Stimulated activated naive CD8-positive, alpha-beta T cell treated with anti-CD3 and anti-CD28 coated beads, Interleukin-15, amount 100 ng/mL, for 72 hours (primary cell): ENCODE results near the gene CACNA2D3.
A peak's percentile ranks its signal among the peaks of the same experiment; 100 is the strongest.
"Not testable (repeated sequence)": the region's sequence is repeated elsewhere in the genome, so short reads cannot be mapped to it uniquely, and the experiment has no call there.

ENCODE experiments used
- ATAC-seq: fragments of 150-1000 bp; cut with Tn5 transposase; 2 replicates; pipeline ENCODE4 v1.10.0; 2021; ENCODE audit warnings: mild to moderate bottlenecking, moderate library complexity
- DNase-seq, 2 donors: peaks; one replicate each; pipeline ENCODE4 v3.0.0; 2021 to 2022
- H3K27ac Mint-ChIP-seq, 2 donors: one replicate each; pipeline ENCODE4 v1.8.0; 2022; ENCODE audit warnings: mild to moderate bottlenecking in 2 of 2, mixed read lengths in 2 of 2, moderate library complexity in 2 of 2
- H3K27me3 Mint-ChIP-seq: one replicate; pipeline ENCODE4 v1.8.0; 2022; ENCODE audit warnings: mixed read lengths
- H3K4me1 Mint-ChIP-seq: one replicate; pipeline ENCODE4 v1.8.0; 2022; ENCODE audit warnings: mild to moderate bottlenecking, mixed read lengths
- H3K4me3 Mint-ChIP-seq, 2 donors: one replicate each; pipeline ENCODE4 v1.8.0; 2022; ENCODE audit warnings: mild to moderate bottlenecking in 2 of 2, mixed read lengths in 2 of 2, moderate library complexity in 1 of 2
- H3K9me3 Mint-ChIP-seq, 2 donors: one replicate each; pipeline ENCODE4 v1.8.0; 2022; ENCODE audit warnings: mixed read lengths in 2 of 2

The CACNA2D3 gene

DNA sequence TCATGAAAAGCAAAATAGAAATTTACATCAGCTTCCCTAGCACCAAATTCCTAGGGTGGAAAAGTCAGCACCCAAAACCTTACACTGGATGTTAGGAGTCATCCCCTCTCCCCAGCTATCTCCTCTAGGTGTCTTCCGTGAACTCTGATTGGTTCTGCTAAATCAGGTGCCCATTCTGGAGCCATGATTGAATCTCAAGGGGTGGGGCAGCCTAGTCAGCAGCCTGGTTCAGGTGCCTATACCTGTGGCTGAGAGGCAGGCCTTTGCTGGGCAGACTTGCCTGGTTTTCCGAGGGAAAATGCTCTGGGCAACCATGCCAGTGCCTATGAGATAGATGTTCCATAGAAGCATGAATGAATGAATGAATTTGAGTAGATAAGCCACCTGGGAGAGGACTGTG is 468.8 kb downstream of the CACNA2D3 start:
- no peak for DNase-seq
- no peak for ATAC-seq
- peaks cover 0 to under 1% of the 10 kb centered on the region in 2 donors for H3K9me3 Mint-ChIP-seq
- no peaks in the 10 kb centered on the region for H3K4me1 Mint-ChIP-seq
- H3K27me3 Mint-ChIP-seq, result no peaks in the 10 kb centered on the region
- no peak overlapping the region for H3K4me3 Mint-ChIP-seq
- peak overlapping the region in 1 of 2 donors; percentile 71 for H3K27ac Mint-ChIP-seq

DNA sequence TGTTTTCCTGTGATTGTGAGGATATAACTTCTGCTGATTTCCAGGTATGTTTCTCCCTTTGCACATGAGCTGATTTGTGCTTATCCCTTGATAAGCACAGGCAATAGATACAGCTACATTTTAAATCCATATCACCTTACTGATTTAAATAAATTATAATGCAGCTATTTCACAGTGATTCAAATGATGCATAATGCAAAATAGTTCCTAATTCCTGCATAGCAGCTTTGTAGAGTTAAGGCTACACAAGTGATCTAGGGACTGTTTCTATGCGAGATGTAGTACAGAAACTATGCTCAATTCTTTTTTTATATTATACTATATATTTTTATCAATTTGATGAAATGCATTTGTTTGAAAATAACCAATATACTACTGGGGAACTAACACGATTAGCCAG is 471.3 kb downstream of the CACNA2D3 start:
- Mint-ChIP-seq H3K27ac (no peak overlapping the region), H3K27me3 (no peaks in the 10 kb centered on the region), H3K9me3 (peaks cover 4 to 17% of the 10 kb centered on the region in 2 donors), H3K4me3 (no peak overlapping the region), H3K4me1 (no peaks in the 10 kb centered on the region)
- ATAC-seq, result no peak
- no peak for DNase-seq

DNA sequence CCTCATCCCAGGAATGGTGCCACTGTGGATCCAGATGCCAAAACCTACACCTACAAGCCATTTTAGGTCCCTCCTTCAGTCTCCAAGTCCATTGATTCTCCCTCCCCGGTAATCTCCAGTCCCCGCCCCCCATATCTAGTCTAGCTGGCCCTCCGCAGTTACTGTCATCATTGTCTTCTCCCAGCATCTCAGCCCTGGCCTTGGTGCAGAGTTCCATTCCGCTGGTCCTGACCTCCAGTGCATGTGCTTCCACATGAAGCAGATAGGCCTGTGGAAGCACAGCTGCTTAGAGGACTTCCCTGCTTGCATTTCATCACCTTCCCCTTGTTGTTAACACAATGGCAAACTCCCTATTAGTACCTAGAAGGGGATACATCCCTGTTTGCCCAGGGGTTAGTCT is 473.7 kb downstream of the CACNA2D3 start:
- DNase-seq (no peak), ATAC-seq (no peak)
- Mint-ChIP-seq H3K27me3 (no peaks in the 10 kb centered on the region), H3K27ac (no peak overlapping the region), H3K4me3 (no peak overlapping the region), H3K4me1 (no peaks in the 10 kb centered on the region), H3K9me3 (peaks cover 4 to 17% of the 10 kb centered on the region in 2 donors)

DNA sequence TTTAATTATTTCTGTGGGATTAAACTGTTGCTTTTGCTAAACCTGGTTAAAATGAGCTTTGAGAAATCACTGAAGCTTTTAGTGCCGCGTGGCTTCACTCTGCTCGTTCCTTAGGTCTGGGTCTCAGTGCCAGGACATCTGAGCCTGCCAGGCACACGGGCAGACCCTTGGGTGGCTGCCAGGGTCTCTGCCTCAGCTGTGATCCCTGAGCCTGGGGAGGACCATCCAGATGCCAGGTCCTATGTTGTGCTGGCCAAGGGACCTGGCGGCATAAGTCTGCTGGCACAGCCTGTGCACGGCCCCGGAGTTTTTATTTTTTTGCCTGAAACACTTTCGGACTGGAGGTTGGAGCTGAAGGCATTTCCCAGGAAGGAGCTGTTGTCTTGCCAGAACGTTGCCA is 477.4 kb downstream of the CACNA2D3 start:
- ATAC-seq, result no peak
- no peaks in the 10 kb centered on the region for H3K4me1 Mint-ChIP-seq
- no peak overlapping the region for H3K4me3 Mint-ChIP-seq

DNA sequence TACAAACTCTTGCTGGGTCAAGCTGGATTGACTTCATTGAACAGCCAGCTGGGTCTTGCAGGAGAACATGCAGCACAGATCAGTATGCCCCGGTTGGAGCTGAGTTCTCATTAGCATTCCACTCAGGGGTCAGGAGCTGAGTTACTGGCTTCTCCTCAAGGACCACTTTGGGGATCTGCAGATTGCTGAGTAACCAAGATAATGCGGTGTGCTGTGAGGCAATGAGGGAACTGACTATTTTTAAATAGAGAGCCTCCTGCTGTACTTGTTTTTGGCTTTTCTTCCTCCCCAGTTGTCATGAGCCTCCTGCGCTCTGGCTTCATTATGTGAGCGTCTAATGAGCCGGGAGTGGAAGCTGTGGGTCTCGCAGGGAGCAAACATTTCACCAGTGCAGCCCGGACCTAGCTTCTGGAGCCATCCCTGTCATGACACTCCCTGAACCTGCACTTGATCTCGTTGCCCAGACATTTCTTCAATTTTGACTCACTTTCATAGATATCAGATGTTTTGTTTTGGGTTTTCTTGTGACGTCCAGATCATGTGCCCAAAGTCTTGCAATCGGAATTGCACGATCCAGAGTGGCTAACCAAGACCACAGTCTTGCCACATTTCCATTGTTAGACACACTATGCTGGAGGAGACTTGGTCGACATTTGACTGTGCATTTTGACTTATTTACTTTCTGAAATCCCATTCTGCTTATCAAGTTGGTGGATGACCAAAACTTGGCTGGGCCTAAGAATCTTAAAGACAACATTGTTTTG is 478.3 kb downstream of the CACNA2D3 start:
- DNase-seq, result no peak
- Mint-ChIP-seq H3K9me3 (peaks cover 4 to 17% of the 10 kb centered on the region in 2 donors), H3K4me1 (no peaks in the 10 kb centered on the region), H3K27me3 (peaks cover 7% of the 10 kb centered on the region), H3K27ac (no peak overlapping the region), H3K4me3 (no peak overlapping the region)
- no peak for ATAC-seq

More for the DNA sequence above, 477.4 kb downstream of the CACNA2D3 start:
- Mint-ChIP-seq H3K9me3 (peaks cover 4 to 17% of the 10 kb centered on the region in 2 donors), H3K27ac (no peak overlapping the region), H3K27me3 (peaks cover 7% of the 10 kb centered on the region)
- DNase-seq, result no peak

DNA sequence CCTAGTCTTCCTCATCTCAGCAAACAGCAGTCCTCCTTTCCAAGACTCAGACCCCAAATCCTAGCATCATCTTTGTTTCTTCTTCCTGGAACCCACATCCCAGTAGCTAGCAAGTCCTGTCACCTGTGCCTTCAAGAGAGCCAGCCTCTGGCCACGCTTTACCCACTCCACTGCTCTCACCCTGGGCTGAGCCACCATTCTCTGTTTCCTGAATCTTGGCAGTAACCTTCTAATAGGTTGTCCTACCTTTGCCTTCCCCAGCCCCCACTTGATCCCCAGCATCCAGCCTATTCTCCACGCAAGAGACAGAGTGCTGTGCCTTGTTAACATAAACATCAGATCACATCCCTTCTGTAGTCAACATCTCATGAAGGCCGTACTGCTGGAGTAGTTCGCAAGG is 482.1 kb downstream of the CACNA2D3 start:
- no peak for ATAC-seq
- Mint-ChIP-seq H3K27ac (peak overlapping the region in 1 of 2 donors; percentile 15), H3K4me3 (no peak overlapping the region), H3K27me3 (peaks cover 7% of the 10 kb centered on the region), H3K4me1 (no peaks in the 10 kb centered on the region), H3K9me3 (peaks cover 0 to 12% of the 10 kb centered on the region in 2 donors)
- no peak for DNase-seq

DNA sequence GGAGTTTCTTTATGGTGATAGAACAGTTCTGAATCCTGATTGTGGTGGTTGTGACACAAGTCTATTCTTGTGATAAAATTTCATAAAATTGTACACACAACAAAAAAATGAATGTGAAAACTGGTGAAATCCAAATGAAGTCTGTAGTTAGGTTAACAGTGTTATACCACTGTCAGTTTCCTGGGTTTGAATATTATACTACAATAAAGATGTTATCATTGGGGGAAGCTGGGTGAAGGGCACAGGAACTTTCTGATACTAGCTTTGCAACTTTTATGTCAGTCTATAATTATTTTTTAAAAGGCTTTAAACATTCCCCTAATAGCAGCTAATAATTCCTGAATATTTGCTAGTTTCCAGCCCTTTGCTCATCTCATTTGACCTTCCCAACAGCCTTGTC is 485.7 kb downstream of the CACNA2D3 start:
- Mint-ChIP-seq H3K4me3 (no peak overlapping the region), H3K27me3 (peaks cover 3% of the 10 kb centered on the region), H3K27ac (no peak overlapping the region), H3K9me3 (peaks cover 0 to 12% of the 10 kb centered on the region in 2 donors), H3K4me1 (no peaks in the 10 kb centered on the region)
- ATAC-seq (no peak), DNase-seq (no peak)

DNA sequence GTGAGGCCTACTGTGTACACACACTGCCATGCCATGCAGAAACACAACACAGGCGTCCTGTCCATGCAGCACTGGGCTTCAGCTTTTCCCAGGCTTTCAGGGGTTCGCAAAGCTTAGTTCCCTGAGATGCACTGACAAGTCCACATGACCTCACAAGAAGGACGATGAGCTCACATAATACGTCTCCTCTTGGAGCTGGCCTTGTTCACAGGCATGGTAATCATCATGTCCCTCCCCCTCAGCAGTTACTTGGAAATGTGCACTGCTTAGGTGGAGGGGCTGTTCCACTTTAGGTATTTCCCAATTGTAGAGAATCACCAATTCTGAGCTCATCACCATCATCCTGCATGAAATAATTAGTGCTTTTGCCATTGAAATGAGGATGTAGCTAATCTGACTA is 496.7 kb downstream of the CACNA2D3 start:
- Mint-ChIP-seq H3K27me3 (no peaks in the 10 kb centered on the region), H3K27ac (no peak overlapping the region)
- no peak for ATAC-seq

DNA sequence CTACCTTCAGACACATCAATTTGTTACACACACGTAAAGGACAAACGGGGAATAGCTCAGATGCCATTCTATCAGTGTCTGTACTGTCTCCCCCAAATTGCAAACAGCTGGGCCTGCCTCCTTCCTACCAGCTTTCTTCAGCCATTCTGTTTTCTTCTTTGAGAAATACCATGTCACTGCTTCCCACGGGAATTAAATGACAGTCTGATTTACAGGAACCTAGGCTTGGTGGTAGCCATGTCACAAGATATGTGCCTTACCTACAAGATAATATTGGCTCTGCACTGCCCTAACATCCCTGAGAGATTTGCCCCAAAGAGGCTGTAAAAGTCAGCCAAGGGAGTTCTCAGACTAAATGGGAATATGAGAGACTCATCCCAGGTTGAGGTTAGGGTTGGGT is 497.2 kb downstream of the CACNA2D3 start:
- Mint-ChIP-seq H3K9me3 (peaks cover 0 to 3% of the 10 kb centered on the region in 2 donors), H3K4me3 (no peak overlapping the region), H3K27me3 (no peaks in the 10 kb centered on the region), H3K27ac (no peak overlapping the region), H3K4me1 (no peaks in the 10 kb centered on the region)
- ATAC-seq, result no peak
- DNase-seq, result no peak

More for the DNA sequence above, 496.7 kb downstream of the CACNA2D3 start:
- Mint-ChIP-seq H3K9me3 (peaks cover 0 to 8% of the 10 kb centered on the region in 2 donors), H3K4me3 (no peak overlapping the region), H3K4me1 (no peaks in the 10 kb centered on the region)
- no peak for DNase-seq

DNA sequence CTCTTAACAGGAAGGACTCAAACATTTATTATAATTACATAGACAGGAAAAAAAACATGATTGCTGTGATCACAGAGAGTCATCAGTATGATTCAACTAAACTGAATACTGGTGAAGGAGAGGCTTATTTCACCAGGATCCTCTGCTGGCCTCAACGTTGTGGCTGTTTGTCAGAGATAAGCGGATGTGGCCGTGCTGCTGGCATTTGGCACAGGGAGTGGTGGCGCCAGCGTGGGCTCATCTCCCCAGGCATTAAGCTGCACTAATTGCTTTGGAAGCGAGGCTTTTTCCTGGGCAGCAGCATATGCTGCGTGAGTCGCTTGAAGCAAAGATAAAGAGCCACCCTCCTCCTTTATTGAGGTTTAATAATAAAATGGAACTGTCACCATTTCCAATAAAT is 498.8 kb downstream of the CACNA2D3 start:
- no peak overlapping the region for H3K4me3 Mint-ChIP-seq
- H3K9me3 Mint-ChIP-seq, result no peaks in the 10 kb centered on the region
- H3K27me3 Mint-ChIP-seq, result no peaks in the 10 kb centered on the region
- ATAC-seq (no peak), DNase-seq (no peak)
- no peaks in the 10 kb centered on the region for H3K4me1 Mint-ChIP-seq
- H3K27ac Mint-ChIP-seq, result no peak overlapping the region

DNA sequence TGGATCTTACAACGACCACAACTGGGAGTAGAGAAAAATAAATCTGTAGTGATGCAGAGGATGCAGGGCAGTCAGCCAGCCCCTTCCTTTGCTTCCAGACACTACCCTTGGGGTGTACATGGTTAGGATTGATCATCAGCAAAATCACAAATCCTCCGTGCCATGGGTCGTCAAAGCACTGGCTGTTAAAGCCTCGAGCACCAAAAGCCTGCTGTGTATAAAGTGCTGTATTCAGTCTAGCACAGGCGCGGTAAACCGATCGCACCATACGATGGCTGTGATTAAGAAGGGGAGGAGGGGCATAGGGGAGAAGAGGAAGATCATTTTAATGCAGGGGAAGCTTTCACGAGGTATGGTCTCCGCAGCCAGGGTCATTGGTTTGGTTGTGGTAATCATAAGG is 500.3 kb downstream of the CACNA2D3 start:
- Mint-ChIP-seq H3K9me3 (peaks cover 0 to 8% of the 10 kb centered on the region in 2 donors), H3K4me3 (no peak overlapping the region), H3K27me3 (no peaks in the 10 kb centered on the region), H3K4me1 (no peaks in the 10 kb centered on the region), H3K27ac (no peak overlapping the region)
- no peak for ATAC-seq
- DNase-seq, result no peak

DNA sequence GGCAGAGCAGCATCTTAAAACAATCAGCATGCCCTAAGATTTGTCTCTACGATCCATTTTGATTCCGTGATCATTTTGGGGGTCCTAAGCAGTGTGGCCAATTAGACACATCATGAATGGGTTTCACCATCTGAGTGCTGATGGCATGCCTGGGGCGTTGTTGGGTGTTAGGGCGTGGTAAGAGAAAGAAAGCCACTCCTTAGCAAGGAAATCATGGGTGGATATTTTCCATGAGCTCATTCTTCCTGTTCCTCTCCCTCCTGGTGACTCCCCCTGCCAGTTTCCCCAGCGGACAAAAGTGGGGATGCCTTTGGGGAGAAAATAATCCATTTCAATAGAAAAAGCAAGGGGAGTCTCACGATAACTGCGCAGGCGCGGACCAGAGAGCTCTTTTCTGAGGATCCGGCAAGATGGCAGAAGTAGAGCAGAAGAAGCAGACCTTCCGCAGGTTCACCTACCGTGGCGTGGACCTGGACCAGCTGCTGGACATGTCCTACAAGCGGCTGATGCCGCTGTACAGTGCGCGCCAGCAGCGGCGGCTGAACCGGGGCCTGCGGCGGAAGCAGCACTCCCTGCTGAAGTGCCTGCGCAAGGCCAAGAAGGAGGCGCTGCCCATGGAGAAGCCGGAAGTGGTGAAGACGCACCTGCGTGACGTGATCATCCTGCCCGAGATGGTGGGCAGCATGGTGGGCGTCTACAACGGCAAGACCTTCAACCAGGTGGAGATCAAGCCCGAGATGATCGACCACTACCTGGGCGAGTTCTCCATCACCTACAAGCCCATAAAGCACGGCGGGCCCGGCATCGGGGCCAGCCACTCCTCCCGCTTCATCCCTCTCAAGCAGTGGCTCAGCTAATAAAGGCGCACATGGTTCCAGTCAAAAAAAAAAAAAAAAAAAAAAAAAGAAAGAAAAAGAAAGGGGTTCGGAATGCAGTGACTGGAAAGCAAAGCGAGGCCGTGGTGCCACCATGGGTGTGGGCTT is 503.7 kb downstream of the CACNA2D3 start:
- Mint-ChIP-seq H3K4me3 (no peak overlapping the region), H3K27ac (no peak overlapping the region), H3K9me3 (peaks cover 0 to 8% of the 10 kb centered on the region in 2 donors), H3K27me3 (no peaks in the 10 kb centered on the region), H3K4me1 (no peaks in the 10 kb centered on the region)
- no peak for DNase-seq
- no peak for ATAC-seq

DNA sequence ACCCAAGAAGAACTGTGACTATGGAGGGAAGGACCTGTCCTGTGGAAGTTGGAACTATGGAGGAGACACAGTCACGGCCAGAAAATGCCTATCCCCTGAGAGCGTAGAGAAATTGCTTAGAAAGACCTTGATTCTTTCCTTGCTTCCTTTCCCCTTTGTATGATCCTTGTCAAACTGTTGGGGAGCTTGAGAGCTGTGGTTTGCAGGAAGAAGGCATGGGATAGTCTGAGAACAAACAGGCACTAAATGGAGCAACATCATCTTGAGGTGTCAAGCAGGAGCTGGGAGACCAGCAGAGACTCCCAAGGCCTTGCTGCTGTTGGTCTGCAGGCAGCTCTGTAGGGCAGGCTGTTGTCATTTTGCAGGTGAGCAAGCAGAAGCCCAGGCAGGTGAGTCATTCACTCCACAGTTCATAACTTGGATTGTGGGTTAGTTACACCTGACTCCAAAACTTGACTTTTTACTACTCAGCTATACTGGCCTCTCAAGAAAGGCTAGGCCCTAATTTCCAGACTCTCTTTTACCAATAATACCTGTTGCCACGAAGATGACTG is 506.6 kb downstream of the CACNA2D3 start:
- Mint-ChIP-seq H3K27me3 (no peaks in the 10 kb centered on the region), H3K27ac (no peak overlapping the region), H3K4me3 (no peak overlapping the region), H3K9me3 (peaks cover 0 to 8% of the 10 kb centered on the region in 2 donors), H3K4me1 (no peaks in the 10 kb centered on the region)
- DNase-seq (no peak), ATAC-seq (no peak)

DNA sequence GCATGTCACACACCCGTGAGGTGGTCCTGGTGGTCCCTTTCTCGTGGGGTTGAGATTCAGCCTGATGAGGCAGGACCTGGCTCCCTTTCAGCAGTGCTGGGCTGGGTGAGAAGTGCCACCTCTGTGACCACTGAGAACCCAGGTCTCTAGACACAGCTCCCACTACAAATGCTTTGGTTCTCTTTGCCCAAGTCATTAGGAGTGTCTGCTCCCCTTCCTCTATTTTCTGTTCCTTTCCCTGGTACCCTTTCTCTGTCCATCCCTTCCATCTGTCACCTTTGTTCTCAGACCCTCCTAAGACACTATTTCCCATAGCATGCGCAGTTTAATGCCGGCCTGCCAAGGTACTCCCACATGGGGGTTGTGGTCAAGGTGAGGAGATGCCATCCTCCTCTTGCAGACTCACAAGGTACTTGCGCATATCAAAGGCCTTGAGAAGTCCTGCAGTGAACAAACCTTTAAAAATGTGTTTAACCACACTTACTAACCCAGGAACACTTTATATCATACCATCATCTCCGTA is 507.8 kb downstream of the CACNA2D3 start:
- Mint-ChIP-seq H3K4me3 (no peak overlapping the region), H3K4me1 (no peaks in the 10 kb centered on the region), H3K9me3 (peaks cover 0 to 8% of the 10 kb centered on the region in 2 donors), H3K27me3 (no peaks in the 10 kb centered on the region), H3K27ac (no peak overlapping the region)
- DNase-seq (no peak), ATAC-seq (no peak)

DNA sequence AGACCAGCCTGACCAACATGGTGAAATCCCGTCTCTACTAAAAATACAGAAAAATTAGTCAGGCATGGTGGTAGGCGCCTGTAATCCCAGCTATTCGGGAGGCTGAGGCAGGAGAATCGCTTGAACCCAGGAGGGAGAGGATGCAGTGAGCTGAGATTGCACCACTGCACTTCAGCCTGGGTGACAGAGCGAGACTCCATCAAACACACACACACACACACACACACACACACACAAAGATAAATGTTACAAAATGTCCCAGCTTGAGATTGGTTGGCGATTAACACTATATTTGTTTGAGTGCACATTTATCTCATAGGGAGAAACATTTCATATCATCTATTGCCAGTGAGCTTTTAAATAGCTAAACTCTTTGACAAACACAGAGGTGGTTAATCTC is 508.6 kb downstream of the CACNA2D3 start:
- H3K9me3 Mint-ChIP-seq, H3K27me3 Mint-ChIP-seq, H3K4me3 Mint-ChIP-seq, H3K4me1 Mint-ChIP-seq, ATAC-seq, DNase-seq, H3K27ac Mint-ChIP-seq: not testable (repeated sequence)
